IMR-90 (cell line): ENCODE data around the gene CCDC28B. TPM values are rescaled to one million over a fixed set of nuclear protein-coding genes. Genes with fewer than 3 reads are reported as not detected.
A peak's percentile ranks its signal among the peaks of the same experiment; 100 is the strongest.

ENCODE experiments used
- ATAC-seq: fragments of 200-7000 bp; cut with Tn5 transposase; 2 replicates; pipeline ENCODE4 v1.9.1; 2020; ENCODE audit warnings: low read depth, mild to moderate bottlenecking, moderate library complexity
- BruUV-seq: library from RNA; stranded (reverse); fragments of 400-500 nt; replicated peaks from 2 replicates; lab custom pipeline; 2021; lab: Mats Ljungman, UMichigan
- CTCF ChIA-PET: fragments of 300-600 bp; formaldehyde crosslinking; extraction: SDS; loops from one replicate; lab custom pipeline; 2021; ENCODE audit warnings: antibody characterized with exemption; lab: Yijun Ruan, JAX
- POLR2A ChIA-PET: fragments of 300-600 bp; sonication (Branson Sonifier 250); formaldehyde crosslinking; loops from one replicate; lab custom pipeline; 2022; ENCODE audit warnings: antibody characterized with exemption; ENCODE audit not compliant: unreplicated experiment; lab: Charles Lee
- DNase-seq: peaks from one replicate; pipeline ENCODE4 v3.0.0; 2013
- H2AFZ ChIP-seq: replicated peaks from 2 replicates; pipeline ENCODE3; 2013; ENCODE audit warnings: low read length, mild to moderate bottlenecking; ENCODE audit not compliant: poor library complexity
- H2AK5ac ChIP-seq: 2 replicates; pipeline ENCODE4 v1.6.1; 2013; ENCODE audit warnings: low read depth, low read length, inconsistent platforms
- H2AK9ac ChIP-seq: replicated peaks from 2 replicates; pipeline ENCODE3; 2013; ENCODE audit warnings: mild to moderate bottlenecking, low read depth, low read length, moderate library complexity; ENCODE audit not compliant: poor library complexity
- H2BK120ac ChIP-seq: 2 replicates; pipeline ENCODE4 v1.6.1; 2013; ENCODE audit warnings: low read depth, low read length, inconsistent platforms
- H2BK15ac ChIP-seq: 3 replicates; pipeline ENCODE4 v1.6.1; 2013; ENCODE audit warnings: low read depth, low read length, inconsistent platforms
- H2BK20ac ChIP-seq: 2 replicates; pipeline ENCODE4 v1.6.1; 2013; ENCODE audit warnings: low read depth, mild to moderate bottlenecking, inconsistent platforms, low read length, moderate library complexity
- H2BK5ac ChIP-seq: 2 replicates; pipeline ENCODE4 v1.6.1; 2013; ENCODE audit warnings: mild to moderate bottlenecking, low read depth, low read length, inconsistent platforms; ENCODE audit not compliant: poor library complexity, severe bottlenecking
- H3K14ac ChIP-seq: replicated peaks from 2 replicates; pipeline ENCODE4 v1.6.1; 2013; ENCODE audit warnings: low read depth, low read length, inconsistent platforms
- H3K18ac ChIP-seq: 2 replicates; pipeline ENCODE4 v1.6.1; 2013; ENCODE audit warnings: low read depth, low read length, control low read depth
- H3K23ac ChIP-seq: 2 replicates; pipeline ENCODE4 v1.6.1; 2013; ENCODE audit warnings: low read depth, low read length, inconsistent platforms
- H3K27ac ChIP-seq: 2 replicates; pipeline ENCODE4 v1.5.1; 2013; ENCODE audit warnings: mild to moderate bottlenecking, control low read depth, low read length; ENCODE audit not compliant: insufficient read depth
- H3K27me3 ChIP-seq: 2 replicates; pipeline ENCODE4 v1.6.1; 2013; ENCODE audit warnings: low read length; ENCODE audit not compliant: control insufficient read depth, insufficient read depth
- H3K36me3 ChIP-seq: 2 replicates; pipeline ENCODE4 v1.6.1; 2013; ENCODE audit warnings: low read length, mixed read lengths; ENCODE audit not compliant: control insufficient read depth, insufficient read depth
- H3K4ac ChIP-seq: 2 replicates; pipeline ENCODE4 v1.6.1; 2013; ENCODE audit warnings: low read depth, low read length, inconsistent platforms
- H3K4me1 ChIP-seq: 2 replicates; pipeline ENCODE4 v1.6.1; 2013; ENCODE audit warnings: low read length, mixed read lengths; ENCODE audit not compliant: control insufficient read depth, insufficient read depth
- H3K4me2 ChIP-seq: 2 replicates; pipeline ENCODE4 v1.6.1; 2013; ENCODE audit warnings: low read depth, mild to moderate bottlenecking, control low read depth, low read length, moderate library complexity
- H3K4me3 ChIP-seq: 2 replicates; pipeline ENCODE4 v1.5.1; 2013; ENCODE audit warnings: low read depth, mild to moderate bottlenecking, control low read depth, low read length, moderate library complexity; ENCODE audit not compliant: insufficient read depth
- H3K56ac ChIP-seq: 2 replicates; pipeline ENCODE4 v1.6.1; 2013; ENCODE audit warnings: low read length, inconsistent platforms; ENCODE audit not compliant: insufficient read depth; ENCODE audit errors: extremely low read depth
- H3K79me1 ChIP-seq, 2 experiments: 2 replicates each; pipeline ENCODE4 v1.6.1; 2013; ENCODE audit warnings: low read length in 2 of 2, inconsistent platforms in 1 of 2, low read depth in 1 of 2
- H3K9ac ChIP-seq: 2 replicates; pipeline ENCODE4 v1.6.1; 2013; ENCODE audit warnings: low read depth, low read length, control low read depth
- H3K9me1 ChIP-seq: 2 replicates; pipeline ENCODE4 v1.6.1; 2013; ENCODE audit warnings: low read length, inconsistent platforms; ENCODE audit not compliant: insufficient read depth
- H3K9me3 ChIP-seq: 2 replicates; pipeline ENCODE4 v1.6.1; 2013; ENCODE audit warnings: low read length; ENCODE audit not compliant: control insufficient read depth, insufficient read depth
- H4K20me1 ChIP-seq: 2 replicates; pipeline ENCODE4 v1.6.1; 2013; ENCODE audit warnings: low read length, inconsistent platforms; ENCODE audit not compliant: insufficient read depth
- H4K5ac ChIP-seq: 2 replicates; pipeline ENCODE4 v1.6.1; 2013; ENCODE audit warnings: mild to moderate bottlenecking, low read depth, low read length, control low read depth
- H4K8ac ChIP-seq, 2 experiments: 2 replicates each; pipeline ENCODE4 v1.6.1; 2013; ENCODE audit warnings: low read depth in 2 of 2, low read length in 2 of 2, control low read depth in 1 of 2, inconsistent platforms in 1 of 2
- H4K91ac ChIP-seq: 2 replicates; pipeline ENCODE4 v1.6.1; 2013; ENCODE audit warnings: low read depth, low read length, inconsistent platforms; ENCODE audit not compliant: insufficient read depth
- MAZ ChIP-seq: IDR thresholded peaks from 2 replicates; pipeline ENCODE4 v1.6.1; 2012; ENCODE audit warnings: low read depth, mild to moderate bottlenecking, low read length, improper control_type of control experiment, moderate library complexity, borderline replicate concordance
- POLR2A ChIP-seq: IDR thresholded peaks from 2 replicates; pipeline ENCODE4 v1.6.1; 2012; ENCODE audit warnings: mild to moderate bottlenecking, low read depth, low read length
- WGBS, 2 experiments: methylation state at CpG; one replicate each; pipeline versions ENCODE4 v1.1.5 to v1.1.7; 2013; ENCODE audit warnings: missing lambda C conversion rate in 2 of 2; ENCODE audit not compliant: insufficient read length in 1 of 2; ENCODE audit errors: extremely low coverage in 2 of 2; 5-methylcytosine and 5-hydroxymethylcytosine counted together
- dilution Hi-C: fragments of 300-500 bp; cut with HindIII; formaldehyde crosslinking; loops from one replicate; pipeline ENCODE4 v1.14.3; 2018; ENCODE audit warnings: low sequenced_read_pairs; ENCODE audit not compliant: unreplicated experiment
- in situ Hi-C: fragments of 300-500 bp; cut with MboI; formaldehyde crosslinking; loops from 3 replicates; pipeline ENCODE4 v1.14.3; 2019; ENCODE audit warnings: low sequenced_read_pairs, inconsistent platforms, mixed read lengths
- intact Hi-C: fragments of 100-400 bp; cut with micrococcal nuclease; formaldehyde crosslinking; loops from 2 replicates; pipeline ENCODE4 v1.10.0; 2022
- polyA plus RNA-seq, 3 experiments: library from polyadenylated mRNA; depleted of rRNA; stranded (reverse); fragments of >200 nt; gene quantifications; 2 replicates each; pipeline ENCODE4 v1.2.3, GENCODE V29; 2012; ENCODE audit warnings: low replicate concordance in 1 of 3
- total RNA-seq: library from RNA; depleted of rRNA; stranded (reverse); fragments of >200 nt; gene quantifications from 2 replicates; pipeline ENCODE4 v1.2.3, GENCODE V29; 2012

CCDC28B gene
- total and polyA plus RNA-seq, 2 of the 4 experiments (the other 2 are of a cell fraction) = 17.2 to 18.4 TPM

- H3K14ac ChIP-seq = no peak overlapping the region
- H3K56ac ChIP-seq = no peak overlapping the region
- in situ Hi-C loops = no loop called here
- peaks cover 16% of the 10 kb centered on the region; the same call in 1 of the 2 replicates for H3K9me1 ChIP-seq
- no peak overlapping the region for H3K4ac ChIP-seq
- H4K91ac ChIP-seq = no peak overlapping the region
- no peak overlapping the region for H2BK120ac ChIP-seq
- TF ChIP-seq POLR2A (peak; percentile 22; the same call in 1 of the 2 replicates), MAZ (no peak)
- no peak overlapping the region for H3K9ac ChIP-seq
- no CpG with 5 or more reads among the region's 1 CpG for WGBS, 2 experiments
- peaks cover 14 to 67% of the 10 kb centered on the region in 2 experiments; a peak in 3 of 4 replicates for H3K79me1 ChIP-seq
- H3K27ac ChIP-seq = no peak overlapping the region
- H3K4me2 ChIP-seq = no peak overlapping the region
- H2BK15ac ChIP-seq = no peak overlapping the region
- no peaks in the 10 kb centered on the region for H3K27me3 ChIP-seq
- DNase-seq (no peak), ATAC-seq (no peak)
- H3K36me3 ChIP-seq = peaks cover 61% of the 10 kb centered on the region
- no peak overlapping the region for H4K8ac ChIP-seq
- H4K20me1 ChIP-seq = 0 out of 2 replicates have a peak, but pooled peaks cover 12% of the 10 kb centered on the region
- no TSS peak for BruUV-seq
- H2BK20ac ChIP-seq = no peak overlapping the region
- intact Hi-C loops = no loop called here
- no peak overlapping the region for H2AK5ac ChIP-seq
- H3K9me3 ChIP-seq = no peaks in the 10 kb centered on the region
- peaks cover 31% of the 10 kb centered on the region for H3K4me1 ChIP-seq
- no peak overlapping the region for H2AK9ac ChIP-seq
- ChIA-PET CTCF (interaction anchor here (1.8 kb wide), 1 partner anchor 18 kb away, joined by 6 read pairs; no protein-coding TSS in a partner anchor), POLR2A (interaction anchor here (1.0 kb wide), 1 partner anchor 81 kb away, joined by 4 read pairs; no protein-coding TSS in a partner anchor)
- dilution Hi-C loops = no loop called here
- H3K4me3 ChIP-seq = no peak overlapping the region
- no peak overlapping the region for H3K23ac ChIP-seq
- H2AFZ ChIP-seq = no peak overlapping the region
- H3K18ac ChIP-seq = no peak overlapping the region
- no peak overlapping the region for H4K5ac ChIP-seq
- no peak overlapping the region for H2BK5ac ChIP-seq
Observed at GRCh38 chr1:32197074-32197473, 3.3 kb upstream of the CCDC28B start.
